HL-60 (cell line): ENCODE measurements around the gene ZNF319.

Experiments
- DNase-seq, 2 experiments: peaks; one replicate each; pipeline ENCODE4 v3.0.0-alpha.2; 2010 to 2020; ENCODE audit warnings: low read depth in 1 of 2, low spot score in 1 of 2
- H3K27ac ChIP-seq: fragments of 250-450 bp; sonication (Bioruptor Pico); replicated peaks from 2 replicates; pipeline ENCODE4 v1.5.1; 2020; ENCODE audit warnings: mild to moderate bottlenecking, moderate library complexity
- H3K27me3 ChIP-seq: fragments of 250-450 bp; sonication (Bioruptor Pico); 2 replicates; pipeline ENCODE4 v1.5.1; 2021; ENCODE audit warnings: mild to moderate bottlenecking, moderate library complexity; ENCODE audit not compliant: insufficient read depth, poor library complexity, severe bottlenecking
- H3K4me3 ChIP-seq: replicated peaks from 2 replicates; pipeline ENCODE4 v1.5.1; 2011; ENCODE audit warnings: mild to moderate bottlenecking, control low read depth, low read length; ENCODE audit not compliant: insufficient read depth
- GABPA ChIP-seq: IDR thresholded peaks from 2 replicates; pipeline ENCODE4 v1.6.1; 2012; ENCODE audit warnings: low read depth
- POLR2AphosphoS5 ChIP-seq: IDR thresholded peaks from 2 replicates; pipeline ENCODE4 v1.6.1; 2012; ENCODE audit warnings: low read depth
- SPI1 ChIP-seq: IDR thresholded peaks from 2 replicates; pipeline ENCODE4 v1.6.1; 2012; ENCODE audit warnings: low read depth, mild to moderate bottlenecking, borderline replicate concordance
- TF ChIP-seq, protein P1 (sequence below): IDR thresholded peaks from one replicate; pipeline ENCODE4 v1.5.1; 2011; ENCODE audit warnings: low read length, control low read depth, inconsistent platforms; ENCODE audit not compliant: insufficient read depth
- TF ChIP-seq, protein P2 (sequence below): IDR thresholded peaks from 2 replicates; pipeline ENCODE4 v1.6.1; 2012; ENCODE audit warnings: low read depth; ENCODE audit not compliant: insufficient replicate concordance

The ZNF319 gene

DNA sequence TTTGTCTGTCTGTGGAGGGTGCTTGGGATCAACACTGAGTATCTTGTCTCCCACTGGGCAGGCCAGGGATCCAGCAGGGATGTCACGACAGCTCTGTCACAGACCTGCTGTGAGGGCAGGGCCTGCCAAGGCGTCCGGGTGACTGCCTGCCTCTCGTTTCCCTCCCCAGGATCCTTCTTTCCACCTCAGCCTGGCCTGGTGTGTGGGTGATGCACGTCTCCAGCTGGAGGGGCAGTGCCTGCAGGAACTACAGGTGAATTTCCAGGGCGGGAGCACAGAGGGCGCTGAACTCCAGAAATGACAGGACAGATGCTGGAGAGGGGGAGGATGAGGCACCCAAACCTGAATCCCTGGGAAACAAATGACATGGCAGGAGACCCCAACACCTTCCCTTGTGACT is 18.3 kb upstream of the ZNF319 start:
- TF ChIP-seq, protein P1, sequence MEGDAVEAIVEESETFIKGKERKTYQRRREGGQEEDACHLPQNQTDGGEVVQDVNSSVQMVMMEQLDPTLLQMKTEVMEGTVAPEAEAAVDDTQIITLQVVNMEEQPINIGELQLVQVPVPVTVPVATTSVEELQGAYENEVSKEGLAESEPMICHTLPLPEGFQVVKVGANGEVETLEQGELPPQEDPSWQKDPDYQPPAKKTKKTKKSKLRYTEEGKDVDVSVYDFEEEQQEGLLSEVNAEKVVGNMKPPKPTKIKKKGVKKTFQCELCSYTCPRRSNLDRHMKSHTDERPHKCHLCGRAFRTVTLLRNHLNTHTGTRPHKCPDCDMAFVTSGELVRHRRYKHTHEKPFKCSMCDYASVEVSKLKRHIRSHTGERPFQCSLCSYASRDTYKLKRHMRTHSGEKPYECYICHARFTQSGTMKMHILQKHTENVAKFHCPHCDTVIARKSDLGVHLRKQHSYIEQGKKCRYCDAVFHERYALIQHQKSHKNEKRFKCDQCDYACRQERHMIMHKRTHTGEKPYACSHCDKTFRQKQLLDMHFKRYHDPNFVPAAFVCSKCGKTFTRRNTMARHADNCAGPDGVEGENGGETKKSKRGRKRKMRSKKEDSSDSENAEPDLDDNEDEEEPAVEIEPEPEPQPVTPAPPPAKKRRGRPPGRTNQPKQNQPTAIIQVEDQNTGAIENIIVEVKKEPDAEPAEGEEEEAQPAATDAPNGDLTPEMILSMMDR: no peak
- TF ChIP-seq POLR2AphosphoS5: no peak
- TF ChIP-seq SPI1: no peak
- TF ChIP-seq, protein P2, sequence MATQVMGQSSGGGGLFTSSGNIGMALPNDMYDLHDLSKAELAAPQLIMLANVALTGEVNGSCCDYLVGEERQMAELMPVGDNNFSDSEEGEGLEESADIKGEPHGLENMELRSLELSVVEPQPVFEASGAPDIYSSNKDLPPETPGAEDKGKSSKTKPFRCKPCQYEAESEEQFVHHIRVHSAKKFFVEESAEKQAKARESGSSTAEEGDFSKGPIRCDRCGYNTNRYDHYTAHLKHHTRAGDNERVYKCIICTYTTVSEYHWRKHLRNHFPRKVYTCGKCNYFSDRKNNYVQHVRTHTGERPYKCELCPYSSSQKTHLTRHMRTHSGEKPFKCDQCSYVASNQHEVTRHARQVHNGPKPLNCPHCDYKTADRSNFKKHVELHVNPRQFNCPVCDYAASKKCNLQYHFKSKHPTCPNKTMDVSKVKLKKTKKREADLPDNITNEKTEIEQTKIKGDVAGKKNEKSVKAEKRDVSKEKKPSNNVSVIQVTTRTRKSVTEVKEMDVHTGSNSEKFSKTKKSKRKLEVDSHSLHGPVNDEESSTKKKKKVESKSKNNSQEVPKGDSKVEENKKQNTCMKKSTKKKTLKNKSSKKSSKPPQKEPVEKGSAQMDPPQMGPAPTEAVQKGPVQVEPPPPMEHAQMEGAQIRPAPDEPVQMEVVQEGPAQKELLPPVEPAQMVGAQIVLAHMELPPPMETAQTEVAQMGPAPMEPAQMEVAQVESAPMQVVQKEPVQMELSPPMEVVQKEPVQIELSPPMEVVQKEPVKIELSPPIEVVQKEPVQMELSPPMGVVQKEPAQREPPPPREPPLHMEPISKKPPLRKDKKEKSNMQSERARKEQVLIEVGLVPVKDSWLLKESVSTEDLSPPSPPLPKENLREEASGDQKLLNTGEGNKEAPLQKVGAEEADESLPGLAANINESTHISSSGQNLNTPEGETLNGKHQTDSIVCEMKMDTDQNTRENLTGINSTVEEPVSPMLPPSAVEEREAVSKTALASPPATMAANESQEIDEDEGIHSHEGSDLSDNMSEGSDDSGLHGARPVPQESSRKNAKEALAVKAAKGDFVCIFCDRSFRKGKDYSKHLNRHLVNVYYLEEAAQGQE: no peak
- TF ChIP-seq GABPA: no peak
- Histone ChIP-seq H3K4me3 (no peak overlapping the region), H3K27me3 (no peaks in the 10 kb centered on the region), H3K27ac (no peak overlapping the region)
- DNase-seq: no peak

DNA sequence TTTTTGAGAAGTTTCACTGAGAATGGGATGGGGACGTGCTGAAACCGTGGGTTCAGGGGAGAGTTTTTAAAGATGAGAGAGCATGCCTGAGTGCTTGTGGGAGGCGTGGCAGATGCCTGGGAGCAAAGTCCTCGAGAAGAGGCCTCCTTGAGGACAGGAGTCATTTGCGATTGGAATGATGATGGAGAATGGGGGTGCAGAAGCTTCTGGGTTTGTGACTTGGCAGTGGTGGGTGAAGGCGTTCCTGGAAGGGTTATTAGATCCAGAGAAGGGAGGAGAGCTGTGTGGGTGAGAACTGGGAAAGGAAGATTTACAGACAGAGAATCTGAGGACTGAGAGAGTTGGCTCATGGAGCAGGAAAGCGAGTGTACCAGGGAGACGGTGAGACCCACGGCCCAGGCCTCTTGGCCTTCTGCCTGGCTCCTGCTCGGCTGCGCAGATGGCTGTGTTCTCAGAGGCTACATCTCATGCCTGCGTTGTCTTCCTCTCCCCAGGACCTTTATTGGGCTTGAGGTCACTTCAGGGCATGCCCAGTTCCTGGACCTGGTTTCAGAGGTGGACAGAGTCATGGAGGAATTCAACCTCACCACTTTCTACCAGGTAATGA is 16.5 kb upstream of the ZNF319 start:
- H3K4me3 ChIP-seq: no peak overlapping the region
- H3K27ac ChIP-seq: no peak overlapping the region
- no peak for DNase-seq
- TF ChIP-seq, protein P2: no peak
- TF ChIP-seq POLR2AphosphoS5 (no peak), SPI1 (no peak), GABPA (no peak)
- TF ChIP-seq, protein P1: no peak
- no peaks in the 10 kb centered on the region for H3K27me3 ChIP-seq

DNA sequence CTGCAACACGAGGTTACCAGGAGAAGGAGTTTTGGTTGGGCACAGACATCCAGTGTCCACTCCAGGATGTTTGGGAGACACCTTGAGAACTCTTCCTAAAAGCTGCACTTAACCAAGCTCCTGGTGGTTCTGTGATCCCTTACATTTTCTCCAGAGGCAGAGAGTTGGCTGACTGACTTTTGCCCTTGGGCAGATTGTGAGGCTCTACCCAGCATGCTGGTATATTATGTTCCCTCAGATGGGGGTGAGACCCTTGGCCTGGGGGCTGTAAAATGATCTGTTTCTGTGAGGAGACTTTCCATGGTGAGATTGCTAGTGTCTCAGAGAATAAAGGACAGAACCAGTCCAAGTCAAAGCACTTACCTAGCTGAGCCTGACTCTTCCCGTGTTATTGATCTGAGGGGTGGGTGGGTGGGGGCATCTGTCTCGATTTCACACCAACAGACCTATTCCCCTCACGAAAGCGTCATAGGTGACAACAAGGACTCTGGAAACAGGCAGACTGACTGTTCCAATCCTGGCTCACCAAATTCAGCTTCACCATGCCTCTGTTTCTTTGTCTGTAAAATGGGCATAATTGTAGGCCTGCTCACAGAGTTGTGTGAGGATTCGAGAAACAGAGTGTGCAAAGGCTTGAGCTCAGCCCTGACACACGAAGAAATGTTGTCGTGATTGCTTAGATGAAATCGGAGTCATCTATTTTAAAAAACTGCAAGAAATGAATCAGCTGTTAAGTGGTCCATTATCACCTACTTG is 12.9 kb upstream of the ZNF319 start:
- H3K27ac ChIP-seq: no peak overlapping the region
- TF ChIP-seq, protein P1: no peak
- TF ChIP-seq GABPA (no peak), POLR2AphosphoS5 (no peak), SPI1 (no peak)
- TF ChIP-seq, protein P2: no peak
- no peak overlapping the region for H3K4me3 ChIP-seq
- H3K27me3 ChIP-seq: no peaks in the 10 kb centered on the region
- no peak for DNase-seq
